ENCODE data around the gene USP22.

The USP22 gene

DNA sequence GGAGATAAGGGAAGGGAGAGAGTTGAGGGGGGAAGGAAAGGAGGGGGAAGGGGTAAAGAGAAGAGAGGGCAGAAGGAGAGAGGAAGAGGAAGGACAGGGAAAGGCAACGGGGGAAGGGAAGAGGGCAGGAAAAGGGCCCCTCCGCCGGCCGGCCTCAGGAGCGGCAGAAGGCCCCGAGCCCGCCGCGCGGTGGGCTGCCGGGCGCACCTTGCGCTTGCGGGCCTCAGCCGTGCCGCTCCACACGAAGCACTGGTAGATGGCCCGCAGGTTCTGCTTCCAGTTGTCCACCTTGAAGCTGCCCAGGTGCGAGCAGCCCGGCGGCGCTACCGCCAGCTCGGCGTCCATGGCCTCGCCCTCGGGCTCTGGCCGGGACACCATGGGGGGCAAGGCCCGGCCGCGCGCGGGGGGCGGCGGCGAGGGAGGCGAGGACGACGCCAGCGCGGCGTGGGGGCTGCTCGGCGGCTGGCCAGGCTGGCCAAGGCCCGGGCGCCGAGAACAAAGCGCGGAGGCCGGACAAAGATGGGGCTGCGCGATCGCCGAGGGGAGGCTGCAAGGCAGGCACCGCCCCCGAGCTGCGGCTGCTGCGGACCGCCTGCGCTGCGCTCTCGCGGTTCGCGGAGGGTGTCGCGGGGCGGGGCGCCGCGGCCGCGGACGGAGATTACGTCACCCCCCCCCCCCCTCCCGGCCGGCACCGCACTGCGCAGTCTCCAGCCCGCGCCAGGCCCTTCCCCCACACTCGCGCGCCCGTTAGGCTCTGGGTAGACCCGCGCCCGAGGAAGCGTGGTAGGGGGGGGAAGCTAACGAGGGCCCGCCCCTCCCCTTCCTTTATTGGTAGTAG is at the start of gene USP22:
Gene USP22 (minus strand): TSS at position 554 of the 838 bp plus-strand sequence. CDS start 176 bp downstream, at position 378.
- DNase-seq (ENCODE audit: low spot score) (no peak), ATAC-seq (ENCODE audit: low read depth) (peak; percentile 60)
- Histone ChIP-seq H3K9me3 (ENCODE audit: severe bottlenecking) (no peaks in the 10 kb centered on the region), H3K27ac (ENCODE audit: poor library complexity, severe bottlenecking) (peak within 1 kb of the TSS; percentile 90), H3K27me3 (ENCODE audit: insufficient read depth, poor library complexity, severe bottlenecking) (no peaks in the 10 kb centered on the region), H3K4me3 (ENCODE audit: severe bottlenecking) (peak within 1 kb of the TSS; percentile 89), H3K4me1 (ENCODE audit: insufficient read depth, poor library complexity, severe bottlenecking) (peaks cover 16% of the 10 kb centered on the region), H3K36me3 (ENCODE audit: low read depth) (peaks cover 34% of the 10 kb centered on the region)
- TF ChIP-seq, protein P1, sequence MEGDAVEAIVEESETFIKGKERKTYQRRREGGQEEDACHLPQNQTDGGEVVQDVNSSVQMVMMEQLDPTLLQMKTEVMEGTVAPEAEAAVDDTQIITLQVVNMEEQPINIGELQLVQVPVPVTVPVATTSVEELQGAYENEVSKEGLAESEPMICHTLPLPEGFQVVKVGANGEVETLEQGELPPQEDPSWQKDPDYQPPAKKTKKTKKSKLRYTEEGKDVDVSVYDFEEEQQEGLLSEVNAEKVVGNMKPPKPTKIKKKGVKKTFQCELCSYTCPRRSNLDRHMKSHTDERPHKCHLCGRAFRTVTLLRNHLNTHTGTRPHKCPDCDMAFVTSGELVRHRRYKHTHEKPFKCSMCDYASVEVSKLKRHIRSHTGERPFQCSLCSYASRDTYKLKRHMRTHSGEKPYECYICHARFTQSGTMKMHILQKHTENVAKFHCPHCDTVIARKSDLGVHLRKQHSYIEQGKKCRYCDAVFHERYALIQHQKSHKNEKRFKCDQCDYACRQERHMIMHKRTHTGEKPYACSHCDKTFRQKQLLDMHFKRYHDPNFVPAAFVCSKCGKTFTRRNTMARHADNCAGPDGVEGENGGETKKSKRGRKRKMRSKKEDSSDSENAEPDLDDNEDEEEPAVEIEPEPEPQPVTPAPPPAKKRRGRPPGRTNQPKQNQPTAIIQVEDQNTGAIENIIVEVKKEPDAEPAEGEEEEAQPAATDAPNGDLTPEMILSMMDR (IDR thresholded peaks at IDR 0.05; ENCODE audit: poor library complexity, severe bottlenecking), result no peak

DNA sequence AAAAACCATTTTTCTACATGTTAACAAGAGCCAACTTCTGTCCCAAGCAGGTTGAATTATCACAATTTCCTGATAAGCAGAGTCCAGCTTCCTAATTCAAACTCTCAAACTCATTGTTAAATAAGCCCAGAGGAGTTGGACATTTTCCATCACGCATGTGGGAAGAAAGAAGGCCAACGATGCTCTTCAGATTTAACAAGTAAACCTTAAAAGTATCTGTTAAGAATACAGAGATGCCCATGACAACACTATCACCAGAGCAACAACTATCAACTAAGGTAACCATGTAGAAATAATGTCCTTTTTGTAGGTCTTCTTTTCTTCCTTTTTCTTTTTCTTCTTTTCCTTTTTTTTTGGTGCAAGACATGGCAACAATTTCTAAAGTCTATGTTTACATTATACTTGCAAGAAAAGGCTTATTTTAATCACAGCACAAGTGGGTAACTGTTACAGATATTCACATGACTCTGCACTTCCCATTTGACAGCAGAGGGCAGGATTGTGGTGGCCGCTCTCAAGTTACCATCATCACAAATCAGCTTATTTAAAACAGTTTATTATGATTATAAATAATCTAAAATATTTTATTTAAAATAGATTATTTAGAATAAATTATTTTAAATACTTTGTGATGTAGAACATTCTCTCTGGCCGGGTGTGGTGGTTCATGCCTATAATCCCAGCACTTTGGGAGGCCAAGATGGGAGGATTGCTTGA is 48.2 kb upstream of the USP22 start:
- Histone ChIP-seq H3K9me3 (ENCODE audit: severe bottlenecking) (no peaks in the 10 kb centered on the region), H3K4me3 (ENCODE audit: severe bottlenecking) (no peak overlapping the region), H3K27me3 (ENCODE audit: insufficient read depth, poor library complexity, severe bottlenecking) (no peaks in the 10 kb centered on the region), H3K4me1 (ENCODE audit: insufficient read depth, poor library complexity, severe bottlenecking) (no peaks in the 10 kb centered on the region), H3K27ac (ENCODE audit: poor library complexity, severe bottlenecking) (no peak overlapping the region), H3K36me3 (ENCODE audit: low read depth) (no peaks in the 10 kb centered on the region)
- no peak for ATAC-seq (ENCODE audit: low read depth)
- no peak for DNase-seq (ENCODE audit: low spot score)
- TF ChIP-seq, protein P1 (IDR thresholded peaks at IDR 0.05; ENCODE audit: poor library complexity, severe bottlenecking), result no peak

DNA sequence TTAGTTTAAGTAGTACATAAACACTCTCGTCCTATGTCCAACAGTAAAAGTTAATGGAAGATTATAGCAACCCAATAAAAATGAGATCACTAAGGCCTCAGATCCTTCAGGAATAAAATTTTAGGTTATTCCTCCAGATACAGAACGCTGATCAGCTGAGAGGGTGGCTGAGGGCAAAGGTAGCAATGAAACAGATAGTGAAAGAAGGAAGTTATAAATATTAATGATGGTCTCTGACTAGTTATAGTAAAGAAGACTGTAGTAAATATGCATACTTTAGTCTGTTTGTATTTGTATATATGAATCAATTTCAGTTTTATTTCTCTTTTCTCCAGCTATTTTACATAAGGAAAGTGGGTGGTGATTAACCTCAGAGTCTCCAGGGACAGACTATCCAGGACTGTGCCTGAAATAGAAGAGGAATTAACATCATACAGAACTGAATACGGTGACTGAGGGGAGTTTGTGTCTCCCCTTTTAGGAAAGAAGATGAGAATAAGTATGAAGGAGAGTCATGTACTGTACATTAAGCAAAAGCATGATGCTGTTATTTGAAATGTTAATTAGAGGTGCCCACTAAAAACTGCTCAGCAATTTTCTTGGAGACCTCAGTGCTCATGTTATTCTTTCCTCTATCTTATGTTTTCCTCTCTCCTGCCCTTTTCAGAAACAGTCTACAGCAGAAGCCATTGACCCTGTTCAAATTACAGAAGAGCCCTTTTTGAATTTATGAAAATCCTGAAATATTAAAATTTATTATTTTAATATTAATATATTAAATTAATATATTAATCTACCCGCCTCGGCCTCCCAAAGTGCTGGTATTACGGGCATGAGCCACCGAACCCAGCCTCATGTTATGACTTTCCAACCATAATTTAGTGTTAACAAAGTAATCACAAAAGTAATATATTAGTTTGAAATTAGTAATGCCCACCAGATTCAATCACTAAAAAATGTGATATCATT is 47.4 kb upstream of the USP22 start:
- no peak overlapping the region for H3K4me3 ChIP-seq (ENCODE audit: severe bottlenecking)
- no peak for DNase-seq (ENCODE audit: low spot score)

DNA sequence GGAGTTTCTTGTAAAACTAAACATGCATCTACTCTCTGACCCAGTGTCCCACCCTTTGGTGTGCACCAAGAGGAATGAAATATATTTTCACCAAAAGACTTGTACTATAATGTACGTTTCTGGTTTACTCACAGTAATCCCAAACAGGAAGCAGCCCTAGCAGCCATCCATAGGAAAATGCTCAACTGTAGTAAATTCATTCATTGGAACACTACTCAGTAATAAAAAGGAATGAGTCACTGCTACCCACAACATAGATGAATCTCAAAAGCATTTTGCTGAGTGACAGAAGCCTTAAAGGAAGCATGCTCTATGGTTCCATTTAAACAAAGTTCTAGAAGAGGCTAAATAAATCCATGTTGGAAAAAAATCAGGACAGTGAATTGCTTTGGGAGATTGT is 46.3 kb upstream of the USP22 start:
- no peaks in the 10 kb centered on the region for H3K36me3 ChIP-seq (ENCODE audit: low read depth)
- TF ChIP-seq, protein P1 (IDR thresholded peaks at IDR 0.05; ENCODE audit: poor library complexity, severe bottlenecking), result no peak
- no peaks in the 10 kb centered on the region for H3K9me3 ChIP-seq (ENCODE audit: severe bottlenecking)
- no peak for DNase-seq (ENCODE audit: low spot score)
- no peaks in the 10 kb centered on the region for H3K4me1 ChIP-seq (ENCODE audit: insufficient read depth, poor library complexity, severe bottlenecking)
- H3K4me3 ChIP-seq (ENCODE audit: severe bottlenecking), result no peak overlapping the region
- ATAC-seq (ENCODE audit: low read depth), result peak; percentile 66; the same call in 2 of the 3 replicates
- no peaks in the 10 kb centered on the region for H3K27me3 ChIP-seq (ENCODE audit: insufficient read depth, poor library complexity, severe bottlenecking)
- H3K27ac ChIP-seq (ENCODE audit: poor library complexity, severe bottlenecking), result no peak overlapping the region

More for the DNA sequence above, 47.4 kb upstream of the USP22 start:
- no peaks in the 10 kb centered on the region for H3K36me3 ChIP-seq (ENCODE audit: low read depth)
- H3K9me3 ChIP-seq (ENCODE audit: severe bottlenecking), result no peaks in the 10 kb centered on the region
- H3K27ac ChIP-seq (ENCODE audit: poor library complexity, severe bottlenecking), result no peak overlapping the region
- ATAC-seq (ENCODE audit: low read depth), result no peak
- H3K27me3 ChIP-seq (ENCODE audit: insufficient read depth, poor library complexity, severe bottlenecking), result no peaks in the 10 kb centered on the region
- no peaks in the 10 kb centered on the region for H3K4me1 ChIP-seq (ENCODE audit: insufficient read depth, poor library complexity, severe bottlenecking)
- TF ChIP-seq, protein P1 (IDR thresholded peaks at IDR 0.05; ENCODE audit: poor library complexity, severe bottlenecking), result no peak

All from RWPE2 (cell line).